Neural cell (in vitro differentiated cells): Measurements from ENCODE around the gene TMIGD1.

Experiments
- EP300 ChIP-seq: fragments of 450-650 bp; conservative IDR thresholded peaks from 2 replicates; pipeline ENCODE4 v1.6.1; 2014; ENCODE audit warnings: antibody characterized with exemption, mild to moderate bottlenecking, moderate library complexity; ENCODE audit not compliant: poor library complexity, severe bottlenecking
- EZH2 ChIP-seq: fragments of 200-600, 300-800 bp; shearing (Covaris generic), sonication (generic); IDR thresholded peaks from 2 replicates; pipeline ENCODE4 v1.6.1; 2014; ENCODE audit warnings: antibody characterized with exemption, low read length, borderline replicate concordance, mild to moderate bottlenecking; ENCODE audit not compliant: insufficient read depth, poor library complexity, severe bottlenecking
- MXI1 ChIP-seq: fragments of 450-650 bp; conservative IDR thresholded peaks from 2 replicates; pipeline ENCODE4 v1.6.1; 2014; ENCODE audit warnings: antibody characterized with exemption, mild to moderate bottlenecking; ENCODE audit not compliant: poor library complexity, severe bottlenecking
- TF ChIP-seq, protein P1 (sequence below): fragments of 450-650 bp; IDR thresholded peaks from 2 replicates; pipeline ENCODE4 v1.5.1; 2014; ENCODE audit warnings: antibody characterized with exemption, mild to moderate bottlenecking, moderate library complexity; ENCODE audit not compliant: poor library complexity, severe bottlenecking
- TF ChIP-seq, protein P2 (sequence below): IDR thresholded peaks from 2 replicates; pipeline ENCODE4 v1.6.1; 2012; ENCODE audit warnings: borderline replicate concordance

DNA sequence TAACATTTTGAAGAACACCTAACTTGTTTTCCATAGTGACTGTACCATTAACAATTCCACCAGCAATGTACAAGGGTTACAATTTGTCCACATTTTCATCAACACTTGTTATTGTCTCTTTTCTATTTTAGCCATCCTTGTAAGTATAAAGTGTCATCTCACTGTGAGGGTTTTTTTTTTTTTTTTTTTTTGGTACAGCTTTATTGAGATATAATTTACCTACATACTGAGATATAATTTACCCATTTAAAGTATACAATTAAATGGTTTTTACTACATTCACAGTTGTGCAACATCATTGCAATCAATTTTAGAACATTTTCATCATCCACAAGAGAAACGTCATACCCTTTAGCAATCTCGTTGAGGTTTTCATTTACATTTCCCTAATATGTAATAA is 17.9 kb upstream of the TMIGD1 start:
- TF ChIP-seq, protein P1, sequence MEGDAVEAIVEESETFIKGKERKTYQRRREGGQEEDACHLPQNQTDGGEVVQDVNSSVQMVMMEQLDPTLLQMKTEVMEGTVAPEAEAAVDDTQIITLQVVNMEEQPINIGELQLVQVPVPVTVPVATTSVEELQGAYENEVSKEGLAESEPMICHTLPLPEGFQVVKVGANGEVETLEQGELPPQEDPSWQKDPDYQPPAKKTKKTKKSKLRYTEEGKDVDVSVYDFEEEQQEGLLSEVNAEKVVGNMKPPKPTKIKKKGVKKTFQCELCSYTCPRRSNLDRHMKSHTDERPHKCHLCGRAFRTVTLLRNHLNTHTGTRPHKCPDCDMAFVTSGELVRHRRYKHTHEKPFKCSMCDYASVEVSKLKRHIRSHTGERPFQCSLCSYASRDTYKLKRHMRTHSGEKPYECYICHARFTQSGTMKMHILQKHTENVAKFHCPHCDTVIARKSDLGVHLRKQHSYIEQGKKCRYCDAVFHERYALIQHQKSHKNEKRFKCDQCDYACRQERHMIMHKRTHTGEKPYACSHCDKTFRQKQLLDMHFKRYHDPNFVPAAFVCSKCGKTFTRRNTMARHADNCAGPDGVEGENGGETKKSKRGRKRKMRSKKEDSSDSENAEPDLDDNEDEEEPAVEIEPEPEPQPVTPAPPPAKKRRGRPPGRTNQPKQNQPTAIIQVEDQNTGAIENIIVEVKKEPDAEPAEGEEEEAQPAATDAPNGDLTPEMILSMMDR = no peak
- TF ChIP-seq MXI1 (no peak), EZH2 (no peak), EP300 (no peak)
- TF ChIP-seq, protein P2, sequence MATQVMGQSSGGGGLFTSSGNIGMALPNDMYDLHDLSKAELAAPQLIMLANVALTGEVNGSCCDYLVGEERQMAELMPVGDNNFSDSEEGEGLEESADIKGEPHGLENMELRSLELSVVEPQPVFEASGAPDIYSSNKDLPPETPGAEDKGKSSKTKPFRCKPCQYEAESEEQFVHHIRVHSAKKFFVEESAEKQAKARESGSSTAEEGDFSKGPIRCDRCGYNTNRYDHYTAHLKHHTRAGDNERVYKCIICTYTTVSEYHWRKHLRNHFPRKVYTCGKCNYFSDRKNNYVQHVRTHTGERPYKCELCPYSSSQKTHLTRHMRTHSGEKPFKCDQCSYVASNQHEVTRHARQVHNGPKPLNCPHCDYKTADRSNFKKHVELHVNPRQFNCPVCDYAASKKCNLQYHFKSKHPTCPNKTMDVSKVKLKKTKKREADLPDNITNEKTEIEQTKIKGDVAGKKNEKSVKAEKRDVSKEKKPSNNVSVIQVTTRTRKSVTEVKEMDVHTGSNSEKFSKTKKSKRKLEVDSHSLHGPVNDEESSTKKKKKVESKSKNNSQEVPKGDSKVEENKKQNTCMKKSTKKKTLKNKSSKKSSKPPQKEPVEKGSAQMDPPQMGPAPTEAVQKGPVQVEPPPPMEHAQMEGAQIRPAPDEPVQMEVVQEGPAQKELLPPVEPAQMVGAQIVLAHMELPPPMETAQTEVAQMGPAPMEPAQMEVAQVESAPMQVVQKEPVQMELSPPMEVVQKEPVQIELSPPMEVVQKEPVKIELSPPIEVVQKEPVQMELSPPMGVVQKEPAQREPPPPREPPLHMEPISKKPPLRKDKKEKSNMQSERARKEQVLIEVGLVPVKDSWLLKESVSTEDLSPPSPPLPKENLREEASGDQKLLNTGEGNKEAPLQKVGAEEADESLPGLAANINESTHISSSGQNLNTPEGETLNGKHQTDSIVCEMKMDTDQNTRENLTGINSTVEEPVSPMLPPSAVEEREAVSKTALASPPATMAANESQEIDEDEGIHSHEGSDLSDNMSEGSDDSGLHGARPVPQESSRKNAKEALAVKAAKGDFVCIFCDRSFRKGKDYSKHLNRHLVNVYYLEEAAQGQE = no peak
